Erythroblast (primary cell): ENCODE results near the gene TSHB.

Experiments
- GATA1 ChIP-seq: IDR thresholded peaks from 2 replicates; pipeline ENCODE4 v1.6.1; 2011; ENCODE audit warnings: low read depth, mild to moderate bottlenecking, control low read depth, low read length, moderate library complexity
- POLR2A ChIP-seq: IDR thresholded peaks from 2 replicates; pipeline ENCODE4 v1.6.1; 2011; ENCODE audit warnings: mild to moderate bottlenecking, low read length

DNA sequence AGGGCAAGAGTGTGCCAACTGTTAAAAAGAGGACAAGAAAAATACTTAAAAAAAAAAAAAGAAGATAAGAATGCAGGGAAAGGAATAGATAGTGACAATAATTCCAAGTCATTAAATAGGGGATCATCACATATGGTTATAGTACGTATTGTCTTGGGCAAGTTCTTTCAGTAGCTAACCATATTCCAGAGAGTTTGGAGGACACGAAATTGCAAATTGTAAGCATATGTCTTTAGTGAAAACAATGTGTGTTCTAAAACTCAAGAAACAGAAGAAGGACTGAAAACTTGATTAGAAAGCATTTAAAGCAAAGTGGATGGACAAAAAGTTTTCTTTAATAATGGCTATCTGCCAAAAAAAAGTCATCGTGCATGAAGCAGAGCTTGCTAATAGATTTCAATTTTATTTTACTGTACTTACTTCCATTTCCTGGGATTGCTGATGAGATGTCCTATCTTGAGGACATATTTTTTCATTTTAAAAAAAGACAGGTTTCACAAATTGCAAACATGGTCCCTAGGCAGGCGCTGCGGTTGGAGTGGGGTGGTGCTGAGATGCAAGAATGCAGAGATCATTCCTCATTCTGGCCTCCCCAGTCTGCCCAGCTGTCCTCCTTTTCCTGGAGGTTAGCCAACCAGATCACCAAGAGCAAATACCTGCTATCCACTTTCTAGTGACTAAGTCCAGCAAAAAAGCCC, 47.8 kb downstream of the TSHB start:
- TF ChIP-seq POLR2A (no peak), GATA1 (no peak)
